Measurements from ENCODE around the gene USP26.
"Not testable (repeated sequence)": the region's sequence is repeated elsewhere in the genome, so short reads cannot be mapped to it uniquely, and the experiment has no call there.

The USP26 gene

DNA sequence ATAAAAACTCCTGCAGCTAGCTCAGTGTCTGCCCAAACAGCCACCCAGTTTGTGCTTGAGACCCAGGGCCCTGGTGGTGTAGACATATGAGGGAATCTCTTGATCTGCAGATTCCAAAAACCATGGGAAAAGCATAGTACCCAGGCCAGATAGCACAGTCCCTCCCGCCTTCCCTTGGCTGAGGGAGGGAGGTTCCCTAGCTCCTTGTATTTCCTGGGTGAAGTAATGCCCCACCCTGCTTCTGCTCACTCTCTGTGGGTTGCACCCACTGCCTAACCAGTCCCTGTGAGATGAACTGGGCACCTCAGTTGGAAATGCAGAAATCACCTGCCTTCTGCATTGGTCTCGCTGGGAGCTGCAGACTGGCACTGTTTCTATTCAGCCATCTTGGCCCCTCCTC, 54.6 kb downstream of the USP26 start:
- DNase-seq, result no peak

DNA sequence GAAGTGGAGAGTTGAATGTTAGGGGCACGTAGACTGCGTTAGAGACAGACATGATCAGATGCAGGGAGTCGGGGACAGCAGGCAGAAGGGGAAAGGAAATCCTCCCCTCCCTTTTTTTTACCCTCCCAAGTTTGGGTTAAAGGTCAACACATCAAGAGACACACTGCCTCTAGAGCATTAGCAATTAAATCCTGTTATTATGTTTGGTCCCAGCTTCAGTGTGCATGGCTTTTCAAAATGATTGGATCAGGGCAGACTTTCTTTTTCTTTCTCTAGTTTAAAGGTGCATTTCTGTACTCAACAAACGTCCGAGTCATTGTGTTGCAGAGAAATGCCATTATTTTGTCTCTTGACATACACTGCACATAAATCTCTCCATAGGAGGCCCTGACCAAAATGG, 63.9 kb downstream of the USP26 start:
- DNase-seq, result no peak

DNA sequence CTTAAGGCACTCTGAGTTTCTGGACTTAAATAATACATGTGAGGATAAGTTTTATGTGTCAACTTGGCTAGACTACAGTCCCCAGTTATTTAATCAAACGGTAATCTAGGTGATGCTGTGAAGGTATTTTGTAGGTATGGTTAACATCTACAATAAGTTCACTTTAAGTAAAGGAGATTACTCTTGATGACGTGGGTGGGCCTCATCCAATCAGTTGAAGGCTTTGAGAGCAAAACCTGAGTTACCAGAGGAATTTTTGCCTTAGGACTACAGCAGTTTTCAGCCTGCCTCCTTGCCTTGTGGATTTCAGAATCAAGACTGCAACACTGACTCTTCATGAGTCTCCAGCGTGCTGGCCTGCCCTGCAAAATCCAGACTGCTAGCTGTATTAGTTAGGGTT, 78.7 kb downstream of the USP26 start:
- DNase-seq, result no peak

DNA sequence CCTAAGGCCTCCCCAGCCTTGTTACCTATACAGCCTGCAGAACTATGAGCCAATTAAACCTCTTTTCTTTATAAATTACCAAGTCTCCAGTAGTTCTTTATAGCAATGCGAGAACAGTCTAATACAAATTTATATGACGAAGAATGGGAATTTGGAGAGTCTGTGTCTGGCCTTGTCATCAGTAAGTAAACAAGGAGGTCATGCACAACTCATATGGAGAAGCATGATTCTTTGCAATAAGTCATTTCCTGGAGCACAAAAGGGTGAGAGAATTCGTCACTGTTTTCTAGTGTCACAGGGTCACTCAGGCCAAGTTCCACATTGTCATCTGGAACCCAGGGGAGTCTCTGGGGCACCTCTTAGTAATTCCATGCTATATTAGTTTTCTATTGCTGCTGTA, 89.5 kb downstream of the USP26 start:
- DNase-seq, result no peak

DNA sequence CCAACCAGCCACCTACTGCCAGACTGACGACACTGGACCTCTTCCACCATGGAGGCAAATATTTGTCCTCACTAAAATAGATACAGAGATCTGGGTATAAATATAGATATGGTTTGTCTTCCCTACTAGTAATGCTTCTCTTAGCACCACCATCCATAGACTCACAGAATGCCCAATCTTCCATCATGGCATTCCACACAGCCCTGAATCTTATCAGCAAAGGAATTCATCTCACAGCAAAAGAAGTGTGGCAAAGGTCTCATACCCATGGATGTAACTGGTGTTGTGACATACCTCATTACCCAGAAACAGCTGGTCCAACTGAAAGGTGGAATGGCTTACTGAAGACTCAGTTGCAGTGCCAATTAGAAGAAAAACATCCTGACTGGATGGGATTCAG, 91.3 kb downstream of the USP26 start:
- DNase-seq, result no peak

DNA sequence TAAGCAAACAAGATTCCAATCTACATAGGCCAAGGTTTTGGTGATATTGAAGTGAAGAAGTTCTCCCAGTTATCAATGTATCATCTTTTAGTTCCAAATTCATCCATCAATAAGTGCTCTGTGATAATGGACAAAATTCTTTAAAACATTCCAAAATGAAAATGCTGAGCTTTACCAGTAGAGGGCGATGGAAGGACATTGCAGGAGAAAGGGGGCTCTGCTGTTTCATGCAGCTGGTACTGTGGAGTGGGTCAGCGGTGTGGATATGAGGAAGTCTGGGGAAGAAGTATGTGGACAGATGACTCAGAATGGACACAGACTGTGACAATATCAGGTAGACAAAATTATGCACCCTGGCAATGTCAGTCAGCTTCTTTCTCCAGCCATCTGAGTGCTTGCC, 91.9 kb downstream of the USP26 start:
- no peak for DNase-seq

DNA sequence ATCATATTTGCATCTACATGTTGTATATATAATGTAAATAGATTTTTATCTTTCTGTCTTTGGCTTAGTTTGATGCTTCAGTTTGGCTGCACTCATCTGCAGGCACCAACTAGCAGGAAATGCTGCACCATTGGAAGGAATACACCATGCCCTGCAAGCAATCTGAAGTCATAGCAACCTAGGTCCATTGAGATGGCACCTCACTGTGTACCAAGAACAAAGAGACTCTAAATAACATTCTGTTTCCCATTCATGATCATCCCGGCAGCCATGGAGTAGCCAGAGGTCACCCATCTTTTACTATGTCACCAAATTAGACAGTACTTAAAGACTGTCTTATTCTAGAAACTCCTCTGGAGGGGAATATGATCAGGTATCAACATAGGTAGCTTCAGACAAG, 97.7 kb downstream of the USP26 start:
- no peak for DNase-seq

DNA sequence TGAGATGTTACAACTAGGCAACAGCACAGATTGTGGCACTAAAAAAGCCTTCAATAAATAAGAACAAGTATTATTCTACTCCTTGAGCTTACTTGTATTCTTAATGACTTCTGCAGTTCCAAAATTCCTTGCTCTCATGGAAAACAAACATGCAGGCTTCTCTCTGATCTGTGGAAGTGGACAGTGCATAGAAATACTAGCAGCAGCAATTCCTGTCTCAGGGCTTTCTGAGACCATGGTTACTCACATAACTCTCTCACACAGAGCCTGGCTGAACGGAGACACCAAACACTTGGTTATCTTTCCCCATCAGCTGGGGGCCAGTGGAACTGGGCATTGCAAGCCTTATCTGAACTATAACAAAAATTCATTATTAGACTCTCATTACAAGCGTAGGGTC, 106.1 kb downstream of the USP26 start:
- no peak for DNase-seq

DNA sequence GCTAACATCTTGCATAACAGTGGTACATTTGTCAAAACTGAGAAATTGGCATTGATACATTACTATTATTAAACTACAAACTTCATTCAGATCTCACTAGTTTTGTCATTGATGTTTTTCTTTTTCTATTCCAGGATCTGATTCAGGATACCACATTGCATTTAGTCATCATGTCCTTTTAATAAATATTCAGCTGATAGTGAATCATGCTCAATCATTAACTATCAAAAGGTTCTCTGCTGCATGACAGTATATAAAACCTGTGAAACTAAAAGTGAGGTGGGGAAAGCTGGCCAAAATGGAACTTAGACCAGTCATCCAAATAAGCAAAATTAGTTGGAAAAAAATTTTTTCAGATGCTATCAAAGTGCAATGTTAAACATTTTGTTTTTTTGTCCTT, 110.4 kb downstream of the USP26 start:
- DNase-seq, result no peak

DNA sequence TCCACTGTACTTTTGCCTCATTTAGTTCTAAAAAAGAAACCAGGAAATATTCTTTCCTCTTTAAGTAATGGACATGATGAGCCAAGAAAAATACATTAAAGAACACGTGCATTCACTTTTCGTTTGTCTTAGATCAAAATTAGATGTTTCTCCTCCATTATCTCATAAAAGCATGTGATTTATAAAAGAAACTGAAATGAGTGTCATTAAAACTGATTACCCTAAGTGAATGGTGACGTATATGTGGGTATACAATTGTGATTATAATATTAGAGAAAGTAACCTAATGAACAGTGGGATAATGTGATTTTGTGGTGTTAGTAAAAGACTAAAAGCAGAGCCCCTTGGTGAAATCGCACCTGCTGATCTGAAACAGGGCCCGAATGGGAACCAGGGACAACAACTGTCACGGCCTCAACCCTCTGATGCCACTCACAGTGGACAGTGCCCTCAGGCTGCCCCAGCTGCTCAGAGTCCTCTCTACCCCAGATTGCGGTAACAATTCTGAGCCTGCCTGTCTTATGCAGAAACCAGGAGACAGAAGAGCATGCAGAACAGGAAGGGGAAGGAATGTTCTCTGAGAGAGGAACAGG, 112.8 kb downstream of the USP26 start:
- DNase-seq, result no peak

DNA sequence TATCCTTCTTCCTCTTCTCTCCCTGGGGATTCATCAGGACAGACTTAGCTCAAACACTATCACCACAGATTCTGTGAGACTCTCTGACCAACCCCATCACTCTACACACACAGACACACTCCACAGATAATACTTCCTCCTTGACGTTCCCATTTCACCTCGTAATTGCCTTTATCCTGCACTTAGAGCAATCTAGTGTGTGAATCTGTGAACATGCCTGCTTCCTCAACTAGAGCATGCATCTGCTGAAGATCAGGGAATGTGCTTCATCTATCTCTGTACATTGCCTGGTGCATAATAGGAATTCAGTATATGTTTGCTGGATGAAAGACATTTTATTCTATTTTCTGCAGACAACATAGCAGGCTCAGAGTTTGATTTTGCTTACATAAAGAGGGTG, 113.4 kb downstream of the USP26 start:
- DNase-seq, result no peak

DNA sequence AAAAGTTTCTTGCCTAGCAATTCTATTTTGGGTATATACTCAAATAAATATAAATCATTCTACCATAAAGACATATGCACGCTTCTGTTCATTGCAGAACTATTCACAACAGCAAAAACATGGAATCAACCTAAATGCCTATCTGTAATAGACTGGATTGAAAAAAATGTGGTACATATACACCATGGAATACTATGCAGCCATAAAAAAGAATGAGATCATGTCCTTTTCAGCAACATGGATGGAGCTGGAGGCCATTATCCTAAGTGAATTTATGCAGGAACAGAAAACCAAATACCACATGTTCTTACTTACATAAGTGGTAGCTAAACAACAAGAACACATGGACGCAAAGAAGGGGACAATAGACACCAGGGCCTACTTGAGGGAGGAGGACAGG, 116.9 kb downstream of the USP26 start:
- DNase-seq, result not testable (repeated sequence)
